Islet precursor cell (in vitro differentiated cells): ENCODE measurements around the gene EYS.
A peak's percentile ranks its signal among the peaks of the same experiment; 100 is the strongest.

Source experiments
- DNase-seq: peaks from one replicate; pipeline ENCODE4 v3.0.0-alpha.2; 2018

EYS gene

DNA sequence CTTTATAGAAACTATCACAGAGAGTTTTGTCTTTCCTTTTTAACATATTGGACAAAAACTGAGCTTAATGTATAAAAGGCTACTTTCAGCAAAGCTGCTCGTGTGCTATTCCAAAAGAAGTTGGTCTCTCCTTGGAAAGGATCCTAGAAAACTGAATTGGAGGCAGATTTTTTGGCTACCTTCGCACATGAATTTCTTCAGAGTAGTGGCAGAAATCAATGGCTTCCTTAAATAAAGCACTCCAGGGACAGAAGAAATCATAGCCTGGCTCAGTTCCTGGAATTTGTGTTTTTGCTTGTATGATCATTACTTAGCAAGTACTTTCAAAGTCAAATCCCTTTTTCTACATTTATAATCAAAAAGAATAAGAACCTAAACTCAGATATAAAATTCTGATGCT, 1291.1 kb downstream of the EYS start:
- no peak for DNase-seq

GRCh38 chr6:64411226-64411625, 1295.8 kb downstream of the EYS start:
- DNase-seq: no peak

DNA sequence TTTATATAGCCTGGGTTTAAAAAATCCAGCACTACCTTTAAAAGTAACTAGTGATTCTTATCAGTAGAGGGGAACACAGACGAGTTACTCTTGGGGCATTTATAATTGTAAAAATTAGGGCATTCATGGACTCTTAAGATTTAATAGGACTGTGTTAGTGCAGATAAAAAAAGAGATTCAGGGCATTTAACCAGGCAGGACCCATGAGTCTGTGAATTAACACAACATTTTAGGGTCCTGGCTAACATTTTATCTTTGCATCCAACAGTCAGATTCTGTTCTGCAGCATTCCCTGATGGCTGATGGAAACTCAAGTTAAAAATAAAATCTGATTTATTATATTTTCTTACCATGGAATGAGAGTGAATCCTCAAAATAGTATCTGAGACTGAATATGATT, 1297.1 kb downstream of the EYS start:
- DNase-seq: no peak

GRCh38 chr6:64404396-64404795, 1302.6 kb downstream of the EYS start:
- DNase-seq: no peak

DNA sequence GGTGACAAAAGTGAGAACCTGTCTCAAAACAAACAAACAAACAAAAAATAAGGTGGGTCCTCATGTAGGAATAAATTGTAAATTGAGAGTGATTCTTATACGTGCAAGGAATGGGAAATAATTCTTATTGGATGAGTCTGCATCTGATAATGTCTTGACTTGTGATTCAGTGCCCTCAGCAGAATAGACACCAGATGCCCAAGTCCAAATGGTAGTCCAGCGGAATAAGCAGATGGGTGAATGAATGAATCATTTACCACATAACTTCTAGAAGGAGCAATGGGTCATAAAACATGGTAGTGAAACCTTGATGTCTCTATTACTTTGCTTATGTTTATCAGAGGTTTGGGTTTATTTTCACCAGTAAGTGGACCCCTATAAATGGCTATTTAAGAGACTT, 1323.7 kb downstream of the EYS start:
- no peak for DNase-seq

GRCh38 chr6:64376394-64376793, 1330.6 kb downstream of the EYS start:
- DNase-seq: peak; percentile 71

DNA sequence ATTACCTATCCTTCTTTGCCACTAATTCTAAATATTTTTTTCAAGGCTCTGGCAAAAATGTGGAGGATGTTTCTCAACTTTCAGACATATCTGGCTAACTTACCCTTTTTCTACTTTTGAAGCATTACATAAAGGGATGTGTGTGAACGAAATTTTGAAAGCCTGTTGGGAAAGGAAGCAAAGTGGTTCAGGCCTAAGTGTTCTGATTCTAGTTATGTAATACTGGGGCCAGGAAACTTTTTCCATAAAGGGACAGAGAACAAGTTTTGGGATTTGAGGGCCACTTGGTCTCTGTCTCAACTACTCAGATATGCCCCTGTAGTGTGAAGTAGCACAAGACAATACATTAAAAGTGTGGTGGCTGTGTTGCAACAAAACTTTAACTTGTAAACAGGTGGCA, 1349.6 kb downstream of the EYS start:
- no peak for DNase-seq

DNA sequence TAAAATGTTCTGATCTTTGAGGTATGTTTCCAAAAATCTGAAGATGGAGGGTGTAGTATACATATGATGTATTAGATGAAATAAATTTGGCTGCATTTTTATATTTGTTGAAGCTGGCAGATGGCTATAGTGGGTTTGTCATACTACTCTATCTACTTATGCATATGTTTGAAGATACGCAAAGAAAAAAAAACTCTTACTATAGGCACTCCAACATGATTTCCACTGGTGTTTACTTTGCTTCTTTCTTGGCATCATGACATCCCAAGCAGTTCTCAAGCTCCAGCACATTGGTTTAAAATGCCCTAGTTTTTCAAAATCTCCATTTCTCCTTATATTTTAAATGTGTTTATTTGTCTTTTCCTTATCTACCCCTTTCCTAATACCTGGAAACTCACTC, 1359.6 kb downstream of the EYS start:
- no peak for DNase-seq

DNA sequence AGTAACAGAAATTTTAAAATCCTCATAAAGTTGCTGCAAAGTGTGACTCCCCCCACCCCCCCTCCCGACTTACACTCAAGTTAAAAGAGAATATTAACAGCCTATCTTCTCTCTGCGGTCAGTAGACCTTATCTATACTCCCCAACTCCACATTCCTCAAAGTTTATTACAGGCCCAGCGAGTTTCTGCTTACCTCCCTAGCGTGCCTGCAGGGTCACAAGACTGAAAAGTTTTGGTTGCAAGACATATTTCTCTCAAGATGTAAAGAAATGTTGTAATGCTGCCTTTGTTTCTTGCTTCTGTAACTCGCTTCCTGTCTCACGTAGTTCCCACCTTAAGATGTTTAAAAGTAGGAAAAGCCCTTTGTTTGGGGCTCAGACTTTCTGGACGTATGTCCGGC, 1371.8 kb downstream of the EYS start:
- peak; percentile 69 for DNase-seq

DNA sequence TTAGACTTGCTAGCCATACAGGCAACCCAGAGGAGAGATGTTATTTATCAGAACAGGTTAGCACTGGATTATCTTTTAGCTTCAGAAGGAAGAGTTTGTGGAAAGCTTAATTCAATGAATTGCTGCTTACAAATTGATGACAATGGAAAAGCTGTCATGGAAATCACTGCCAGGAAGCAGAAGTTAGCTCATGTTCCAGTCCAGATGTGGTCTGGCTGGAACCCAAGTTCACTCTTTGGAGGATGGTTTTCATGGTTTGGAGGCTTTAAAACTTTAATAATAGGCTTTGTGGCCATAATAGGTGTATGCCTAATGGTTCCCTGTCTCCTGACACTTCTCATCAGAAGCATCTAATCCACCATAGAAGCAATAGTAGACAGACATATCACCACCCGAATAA, 1372.4 kb downstream of the EYS start:
- DNase-seq: no peak

DNA sequence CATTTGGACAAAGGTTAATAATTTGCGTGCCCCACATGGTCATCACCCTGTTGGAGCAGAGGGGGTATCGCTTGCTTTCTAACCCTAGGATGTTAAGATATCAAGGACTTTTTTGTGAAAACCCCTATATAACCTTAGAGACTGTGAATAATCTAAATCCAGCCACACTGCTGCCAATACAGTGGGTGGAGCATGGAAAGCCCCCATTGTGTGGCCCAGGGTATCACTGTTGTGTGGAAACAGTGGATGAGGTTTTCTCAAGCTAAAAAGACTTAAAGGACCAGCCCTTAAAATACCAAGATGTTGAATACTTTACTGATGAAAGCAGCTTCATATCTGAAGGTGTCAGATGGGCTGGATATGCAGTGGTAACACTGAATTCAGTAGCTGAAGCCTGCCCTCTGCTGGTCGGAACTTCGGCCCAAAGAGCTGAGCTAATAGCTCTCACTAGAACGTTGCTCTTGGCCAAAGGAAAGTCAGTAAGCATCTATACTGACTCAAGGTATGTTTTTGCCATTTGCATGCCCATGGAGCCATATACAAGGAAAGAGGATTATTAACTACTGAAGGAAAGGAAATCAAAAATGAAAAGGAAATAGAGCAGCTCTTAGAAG, 1376.2 kb downstream of the EYS start:
- peak; percentile 80 for DNase-seq

DNA sequence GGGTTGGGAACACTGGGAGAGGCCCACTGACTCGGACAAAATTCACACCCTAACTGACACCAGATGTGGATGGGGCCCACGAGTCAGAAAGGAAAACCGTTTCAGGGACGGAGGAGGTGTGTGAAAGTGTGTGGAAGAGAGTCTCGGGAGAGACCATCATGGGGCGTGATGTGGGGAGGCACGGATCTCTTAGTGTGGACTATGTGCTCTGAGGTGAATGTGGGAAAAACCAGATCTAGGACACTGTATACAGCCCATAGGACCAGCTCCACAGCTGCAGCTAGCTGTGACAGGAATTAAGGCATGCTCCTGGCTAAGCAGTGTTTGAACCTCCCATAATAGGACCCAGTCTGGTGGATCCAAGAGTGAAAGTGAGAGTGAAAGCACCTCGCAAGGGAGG, 1380.1 kb downstream of the EYS start:
- no peak for DNase-seq

- no peak for DNase-seq
Measured at GRCh38 chr6:64325093-64325492, 1381.9 kb downstream of the EYS start.

GRCh38 chr6:64310214-64310613, 1396.8 kb downstream of the EYS start:
- DNase-seq: no peak

DNA sequence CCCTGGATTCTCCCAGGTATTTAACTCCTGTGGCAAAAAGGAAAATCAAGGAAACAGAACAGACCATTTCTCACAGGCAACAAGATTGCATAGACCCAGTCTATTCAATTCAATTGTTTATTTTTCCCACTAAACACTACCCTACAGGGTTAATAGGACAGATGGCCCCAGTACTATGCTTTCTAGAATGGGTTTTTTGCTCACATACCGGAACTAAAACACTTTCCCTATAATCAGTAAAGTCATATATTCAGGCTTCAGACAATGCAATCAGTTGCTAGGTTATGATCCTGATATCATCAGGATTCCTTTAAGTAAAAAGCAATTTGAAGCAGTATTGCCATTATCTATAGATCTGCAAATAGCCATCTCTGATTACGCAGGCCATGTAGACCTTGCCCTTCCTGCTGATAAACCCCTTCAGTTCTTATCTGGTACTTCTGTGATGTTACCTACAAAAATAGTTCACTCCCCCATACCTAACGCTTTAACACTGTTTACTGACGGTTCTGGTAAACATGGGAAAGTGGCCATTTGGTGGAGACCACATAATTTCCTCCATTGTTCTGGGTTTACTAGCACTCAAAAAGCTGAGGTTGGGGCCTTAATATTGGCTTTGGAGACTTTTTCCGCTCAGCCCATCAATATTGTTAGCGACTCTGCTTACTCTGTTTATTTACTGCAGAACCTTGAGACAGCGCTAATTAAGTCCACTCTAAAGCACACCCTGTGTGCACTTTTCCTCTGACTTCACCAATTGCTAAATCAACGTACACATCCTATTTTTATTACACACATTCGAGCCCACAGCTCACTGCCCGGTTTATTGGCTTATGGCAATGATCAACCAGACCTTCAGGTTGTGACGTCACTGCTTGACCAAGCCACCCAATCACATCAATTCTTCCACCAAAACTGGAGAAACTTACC, 1405.5 kb downstream of the EYS start:
- DNase-seq: no peak

- DNase-seq: no peak
Measured at GRCh38 chr6:64299176-64299575, 1407.8 kb downstream of the EYS start.

DNA sequence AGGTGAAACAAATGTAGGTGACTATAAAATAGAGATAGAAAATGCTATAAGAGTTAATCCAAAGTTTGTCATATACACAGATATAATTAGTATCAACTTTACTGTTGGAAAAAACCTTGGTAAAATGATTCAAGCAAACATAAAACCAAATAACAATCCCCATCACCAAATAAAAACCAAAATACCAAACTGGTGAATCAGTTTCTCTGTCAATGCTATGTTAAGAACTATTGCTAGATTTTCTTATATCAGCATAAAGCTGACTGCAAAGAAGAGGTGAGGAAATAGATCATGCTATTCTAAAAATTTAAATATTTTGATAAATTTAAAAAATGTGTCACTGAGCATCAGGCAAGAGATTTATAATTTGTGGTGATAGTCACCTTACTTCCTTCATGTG, 1413.0 kb downstream of the EYS start:
- no peak for DNase-seq

DNA sequence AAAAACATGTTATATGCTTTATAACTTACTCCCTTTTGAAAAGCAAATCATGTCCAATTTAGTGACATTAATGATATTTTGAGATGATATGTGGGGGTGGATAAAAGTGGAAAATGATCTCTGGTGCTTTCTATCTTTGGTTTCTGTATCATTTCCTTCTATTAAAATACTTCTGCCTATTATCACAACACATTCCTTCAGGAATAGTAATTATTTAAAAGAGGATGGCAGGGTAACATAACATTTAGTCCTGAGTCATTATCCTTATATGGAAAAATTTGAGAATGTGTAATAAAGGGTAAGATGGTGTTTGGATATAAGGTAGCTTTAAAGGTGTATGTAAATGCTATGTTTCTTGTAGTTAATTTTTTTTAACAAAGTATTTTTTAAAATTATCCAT, 1413.7 kb downstream of the EYS start:
- DNase-seq: no peak

DNA sequence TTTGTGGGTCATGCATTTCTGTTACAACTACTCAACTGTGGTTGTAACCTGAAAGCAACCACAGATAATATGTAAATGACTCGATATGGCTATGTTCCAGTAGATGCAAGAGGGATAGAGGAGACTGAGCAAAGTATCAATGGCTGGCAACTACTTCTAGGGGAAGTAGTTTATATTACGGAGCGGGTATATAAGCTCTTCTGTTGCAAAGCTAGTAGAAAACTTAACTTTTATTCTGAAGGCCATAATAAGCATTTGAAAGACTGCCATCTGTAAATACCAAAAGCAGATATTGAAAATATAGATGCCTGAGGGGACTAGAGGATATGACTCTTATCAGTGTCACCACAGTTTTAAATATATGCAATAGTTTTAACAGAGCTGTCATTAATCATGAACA, 1416.2 kb downstream of the EYS start:
- no peak for DNase-seq

GRCh38 chr6:64289931-64290330, 1417.1 kb downstream of the EYS start:
- no peak for DNase-seq

DNA sequence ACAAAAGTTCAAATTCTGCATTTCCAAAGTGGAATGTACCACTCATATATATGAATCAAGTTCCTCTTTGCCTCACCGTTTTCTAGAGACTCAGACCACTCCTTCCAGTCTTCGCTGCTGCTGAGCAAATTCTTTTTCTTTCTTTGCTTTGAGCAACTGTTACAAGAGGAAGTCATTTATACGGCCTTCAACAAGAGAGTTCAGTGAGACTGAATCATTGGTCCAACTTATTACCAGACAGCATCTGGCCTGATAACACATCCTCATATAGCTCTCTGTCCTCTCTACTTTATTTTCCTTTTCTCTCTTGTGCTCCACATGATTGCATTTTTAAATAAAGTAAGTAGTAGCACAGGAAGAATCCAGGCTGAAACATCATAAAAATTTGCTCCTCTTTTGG, 1418.7 kb downstream of the EYS start:
- DNase-seq: no peak

GRCh38 chr6:64281167-64281566, 1425.9 kb downstream of the EYS start:
- no peak for DNase-seq

GRCh38 chr6:64280569-64280968, 1426.5 kb downstream of the EYS start:
- no peak for DNase-seq

GRCh38 chr6:64270083-64270482, 1436.9 kb downstream of the EYS start:
- DNase-seq: no peak

DNA sequence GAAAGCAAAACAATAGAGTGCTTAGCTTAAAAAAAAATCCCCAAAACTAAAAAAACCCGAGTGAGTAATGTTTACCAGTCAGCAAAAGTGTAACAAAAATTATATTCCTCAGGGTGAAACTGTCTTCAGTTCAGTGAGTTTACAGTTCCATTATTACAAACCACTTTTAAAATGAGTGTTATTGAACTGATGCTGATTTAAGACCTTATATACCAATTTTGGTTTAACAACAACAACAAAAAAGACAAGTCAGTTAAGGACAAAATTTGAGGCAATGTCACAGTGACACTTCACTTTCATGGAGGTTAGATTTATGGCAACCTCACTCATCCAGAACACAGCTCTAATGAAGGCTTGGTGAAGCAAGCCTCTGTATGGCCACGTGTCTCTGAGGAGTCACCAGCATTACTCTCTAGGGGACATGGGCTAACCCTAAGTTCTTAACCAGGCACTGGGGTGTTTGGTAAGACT, 1440.6 kb downstream of the EYS start:
- no peak for DNase-seq
